Dendritic cell treated with granulocyte-macrophage colony-stimulating factor and Interleukin-4, amounts not matched to agents 40 ng/mL and 50 ng/mL, for 4 days (primary cell): ENCODE data around the gene TMEM59L.
"Not testable (repeated sequence)": the region's sequence is repeated elsewhere in the genome, so short reads cannot be mapped to it uniquely, and the experiment has no call there.

Source experiments
- H3K27ac Mint-ChIP-seq: one replicate; pipeline ENCODE4 v1.8.0; 2022; ENCODE audit warnings: mild to moderate bottlenecking, mixed read lengths
- H3K27me3 Mint-ChIP-seq: one replicate; pipeline ENCODE4 v1.8.0; 2022; ENCODE audit warnings: mild to moderate bottlenecking, mixed read lengths
- H3K36me3 Mint-ChIP-seq: one replicate; pipeline ENCODE4 v1.8.0; 2022; ENCODE audit warnings: low read depth, mixed read lengths
- H3K4me1 Mint-ChIP-seq: one replicate; pipeline ENCODE4 v1.8.0; 2022; ENCODE audit warnings: low read depth, mixed read lengths
- H3K4me3 Mint-ChIP-seq: one replicate; pipeline ENCODE4 v1.8.0; 2022; ENCODE audit warnings: mild to moderate bottlenecking, moderate library complexity, mixed read lengths
- H3K9me3 Mint-ChIP-seq: one replicate; pipeline ENCODE4 v1.8.0; 2022; ENCODE audit warnings: mixed read lengths
- intact Hi-C: fragments of 100-400 bp; cut with micrococcal nuclease; formaldehyde crosslinking; loops from one replicate; pipeline ENCODE4 v1.15.0; 2022

TMEM59L gene

GRCh38 chr19:18589380-18590272 is 23.0 kb upstream of the TMEM59L start:
- intact Hi-C loops: loop anchor here (2.0 to 10.0 kb wide), 5 partner anchors 17 to 258 kb away; partner anchors contain the start of gene ELL
- peaks cover 70% of the 10 kb centered on the region for H3K4me1 Mint-ChIP-seq
- H3K27ac Mint-ChIP-seq: peak overlapping the region; percentile 91
- peaks cover 44% of the 10 kb centered on the region for H3K36me3 Mint-ChIP-seq
- peak overlapping the region; percentile 88 for H3K4me3 Mint-ChIP-seq
- no peaks in the 10 kb centered on the region for H3K9me3 Mint-ChIP-seq
- peaks cover 2% of the 10 kb centered on the region for H3K27me3 Mint-ChIP-seq

DNA sequence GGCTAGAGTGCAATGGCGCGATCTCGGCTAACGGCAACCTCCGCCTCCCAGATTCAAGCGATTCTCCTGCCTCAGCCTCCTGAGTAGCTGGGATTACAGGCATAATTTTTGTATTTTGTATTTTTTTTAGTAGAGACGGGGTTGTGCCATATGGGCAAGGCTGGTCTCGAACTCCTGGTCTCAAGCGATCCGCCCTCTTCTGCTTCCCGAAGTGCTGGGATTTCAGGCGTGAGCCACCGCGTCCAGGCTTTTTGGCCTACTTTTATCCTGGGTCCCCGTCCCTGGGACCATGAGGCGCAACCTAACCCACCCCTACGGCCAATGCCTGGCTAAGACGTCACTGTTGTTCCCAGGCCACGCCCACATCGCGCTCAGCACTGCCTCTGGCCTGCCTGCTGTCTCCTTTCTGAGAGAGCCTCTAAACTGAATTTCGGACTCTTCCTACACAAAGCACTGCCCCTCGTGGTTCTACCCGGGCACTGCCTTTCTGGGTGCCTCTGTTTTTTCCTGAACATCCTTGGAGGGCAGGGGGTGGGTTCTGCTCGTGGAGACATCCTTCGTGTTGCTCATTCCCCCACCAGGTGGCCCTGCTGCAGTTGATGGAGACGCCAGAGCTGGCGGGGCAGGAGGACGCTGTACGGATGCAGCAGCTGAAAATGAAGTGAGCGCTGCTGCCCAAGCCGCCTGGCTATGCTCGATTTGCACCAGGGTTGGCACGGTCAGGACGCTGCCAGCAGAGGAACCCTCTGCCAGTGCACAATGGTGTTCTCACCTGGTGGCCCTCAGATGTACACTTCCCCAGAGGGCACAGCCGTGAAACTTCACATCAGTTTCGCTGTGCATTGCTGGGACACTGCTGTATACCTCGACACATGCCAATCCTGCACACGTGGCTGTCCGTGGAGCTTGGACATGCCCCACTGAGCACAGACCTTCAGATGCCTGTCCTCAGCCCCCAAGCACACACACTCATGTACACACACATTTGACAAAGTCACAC is 22.1 kb upstream of the TMEM59L start:
- peak overlapping the region; percentile 88 for H3K4me3 Mint-ChIP-seq
- intact Hi-C loops: loop anchor here (10.0 kb wide), 1 partner anchor 84 kb away; no protein-coding TSS in a partner anchor
- peak overlapping the region; percentile 91 for H3K27ac Mint-ChIP-seq
- peaks cover 73% of the 10 kb centered on the region for H3K4me1 Mint-ChIP-seq
- peaks cover 9% of the 10 kb centered on the region for H3K27me3 Mint-ChIP-seq
- no peaks in the 10 kb centered on the region for H3K9me3 Mint-ChIP-seq
- H3K36me3 Mint-ChIP-seq: peaks cover 44% of the 10 kb centered on the region

DNA sequence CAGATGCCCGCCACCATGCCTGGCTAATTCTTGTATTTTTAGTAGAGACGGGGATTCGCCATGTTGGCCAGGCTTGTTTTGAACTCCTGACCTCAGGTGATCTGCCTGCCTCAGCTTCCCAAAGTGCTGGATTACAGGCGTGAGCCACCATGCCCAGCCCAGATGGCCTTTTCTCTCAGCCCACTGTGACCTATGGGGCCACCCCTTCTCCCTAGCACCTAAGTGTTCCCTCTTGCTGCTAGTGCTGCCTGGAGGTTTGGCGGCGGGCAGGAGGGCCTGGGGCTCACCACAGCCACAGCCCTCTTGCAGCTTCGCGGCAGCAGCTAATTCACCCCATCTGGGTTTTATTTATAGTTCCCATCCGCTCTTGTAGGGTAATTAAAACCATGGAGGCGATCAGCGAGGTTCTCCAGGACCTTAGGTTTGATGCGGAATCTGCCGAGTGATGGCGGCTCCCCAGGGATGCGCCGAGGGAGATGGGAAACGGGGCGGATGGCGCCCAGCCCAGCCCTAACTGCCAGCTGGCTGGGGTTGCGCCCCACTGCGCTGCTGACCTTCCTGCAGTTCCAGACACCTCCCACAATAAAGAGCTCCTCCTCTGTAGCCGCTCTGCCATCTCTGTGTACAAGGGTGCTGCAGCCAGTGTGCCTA is 20.8 kb upstream of the TMEM59L start:
- peaks cover 72% of the 10 kb centered on the region for H3K4me1 Mint-ChIP-seq
- H3K4me3 Mint-ChIP-seq: no peak overlapping the region
- H3K27me3 Mint-ChIP-seq: peaks cover 19% of the 10 kb centered on the region
- H3K9me3 Mint-ChIP-seq: no peaks in the 10 kb centered on the region
- peaks cover 44% of the 10 kb centered on the region for H3K36me3 Mint-ChIP-seq
- intact Hi-C loops: loop anchor here (10.0 kb wide), 1 partner anchor 83 kb away; no protein-coding TSS in a partner anchor
- no peak overlapping the region for H3K27ac Mint-ChIP-seq

- intact Hi-C loops: loop anchor here (10.0 kb wide), 1 partner anchor 82 kb away; no protein-coding TSS in a partner anchor
- Mint-ChIP-seq H3K27me3 (peaks cover 22% of the 10 kb centered on the region), H3K36me3 (peaks cover 44% of the 10 kb centered on the region), H3K4me1 (peaks cover 68% of the 10 kb centered on the region)
- H3K4me3 Mint-ChIP-seq, H3K9me3 Mint-ChIP-seq, H3K27ac Mint-ChIP-seq: not testable (repeated sequence)
Observed at GRCh38 chr19:18592732-18593131, 19.9 kb upstream of the TMEM59L start.

DNA sequence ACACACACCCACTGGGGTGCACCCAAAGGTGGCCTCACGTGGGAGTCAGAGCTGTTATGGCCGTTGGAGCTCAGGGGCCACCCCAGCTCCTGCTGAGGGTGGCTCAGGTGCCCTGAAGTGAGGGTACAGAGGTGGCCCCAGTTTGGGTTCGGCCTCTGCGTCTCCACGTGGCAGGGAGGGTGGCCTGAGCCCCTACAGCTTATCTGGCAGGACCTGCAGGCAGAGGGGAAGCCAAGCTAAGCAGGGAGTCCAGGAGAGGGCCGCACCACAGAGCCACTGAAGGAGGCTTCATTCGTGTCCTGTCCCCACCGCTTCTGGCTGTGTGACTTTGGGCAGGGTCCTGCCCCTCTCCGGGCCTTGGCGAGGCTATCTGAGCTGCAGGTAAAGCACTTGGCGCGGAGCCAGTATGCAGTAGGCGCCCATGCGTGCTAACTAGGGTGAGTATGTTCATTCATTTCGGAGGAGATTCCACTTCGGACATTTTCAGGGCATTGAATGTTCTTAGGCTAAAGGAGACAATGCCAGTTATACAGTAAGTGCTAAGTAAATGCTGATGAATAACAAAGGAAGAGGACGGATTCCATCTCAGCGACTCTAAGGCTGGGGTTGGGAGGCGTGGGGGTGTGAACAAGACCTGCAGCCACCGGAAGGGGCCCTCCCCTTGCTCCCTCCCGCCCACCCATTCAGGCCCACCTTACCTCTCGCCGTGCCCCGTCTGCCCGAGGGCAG is 19.1 kb upstream of the TMEM59L start:
- no peaks in the 10 kb centered on the region for H3K9me3 Mint-ChIP-seq
- H3K27me3 Mint-ChIP-seq: peaks cover 30% of the 10 kb centered on the region
- no peak overlapping the region for H3K27ac Mint-ChIP-seq
- peaks cover 44% of the 10 kb centered on the region for H3K36me3 Mint-ChIP-seq
- H3K4me3 Mint-ChIP-seq: peak overlapping the region; percentile 22
- H3K4me1 Mint-ChIP-seq: peaks cover 62% of the 10 kb centered on the region
- intact Hi-C loops: loop anchor here (10.0 kb wide), 1 partner anchor 81 kb away; no protein-coding TSS in a partner anchor

GRCh38 chr19:18594096-18594823 is 18.4 kb upstream of the TMEM59L start:
- Mint-ChIP-seq H3K27ac (peak overlapping the region; percentile 70), H3K36me3 (peaks cover 41% of the 10 kb centered on the region), H3K9me3 (no peaks in the 10 kb centered on the region), H3K27me3 (peaks cover 37% of the 10 kb centered on the region), H3K4me1 (peaks cover 59% of the 10 kb centered on the region), H3K4me3 (peak overlapping the region; percentile 74)
- intact Hi-C loops: loop anchor here (10.0 kb wide), 1 partner anchor 81 kb away; no protein-coding TSS in a partner anchor

- H3K4me3 Mint-ChIP-seq: peak overlapping the region; percentile 74
- peak overlapping the region; percentile 70 for H3K27ac Mint-ChIP-seq
- H3K36me3 Mint-ChIP-seq: peaks cover 35% of the 10 kb centered on the region
- peaks cover 53% of the 10 kb centered on the region for H3K4me1 Mint-ChIP-seq
- H3K9me3 Mint-ChIP-seq: no peaks in the 10 kb centered on the region
- intact Hi-C loops: loop anchor here (10.0 kb wide), 1 partner anchor 80 kb away; no protein-coding TSS in a partner anchor
- H3K27me3 Mint-ChIP-seq: peaks cover 44% of the 10 kb centered on the region
Observed at GRCh38 chr19:18594824-18595373, 17.8 kb upstream of the TMEM59L start.

DNA sequence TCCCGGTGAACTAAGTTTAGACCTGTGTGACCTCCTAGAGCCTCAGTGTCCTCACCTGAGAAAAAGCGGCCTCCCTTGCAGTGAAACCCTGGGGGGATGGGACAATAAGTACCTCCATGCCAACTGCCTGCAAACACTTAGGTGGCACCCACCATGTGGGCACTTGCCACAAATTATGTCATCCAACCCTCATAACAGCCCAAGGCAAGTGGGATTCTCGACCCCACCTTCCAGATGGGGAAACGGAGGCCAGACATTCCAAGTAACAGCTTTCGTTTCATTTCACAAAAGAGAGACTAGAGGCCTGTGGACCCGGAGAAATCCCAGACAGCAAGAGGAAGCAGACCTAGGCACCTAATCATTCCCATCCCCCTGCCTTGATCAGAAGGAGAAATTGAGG is 17.2 kb upstream of the TMEM59L start:
- intact Hi-C loops: loop anchor here (10.0 kb wide), 1 partner anchor 79 kb away; no protein-coding TSS in a partner anchor
- Mint-ChIP-seq H3K9me3 (no peaks in the 10 kb centered on the region), H3K4me3 (no peak overlapping the region), H3K4me1 (peaks cover 47% of the 10 kb centered on the region), H3K27me3 (peaks cover 50% of the 10 kb centered on the region), H3K36me3 (peaks cover 29% of the 10 kb centered on the region), H3K27ac (no peak overlapping the region)

GRCh38 chr19:18596752-18597157 is 15.9 kb upstream of the TMEM59L start:
- Mint-ChIP-seq H3K27ac (no peak overlapping the region), H3K27me3 (peaks cover 62% of the 10 kb centered on the region), H3K9me3 (no peaks in the 10 kb centered on the region), H3K4me3 (peak overlapping the region; percentile 45), H3K4me1 (peaks cover 43% of the 10 kb centered on the region), H3K36me3 (peaks cover 16% of the 10 kb centered on the region)
- intact Hi-C loops: loop anchor here (10.0 kb wide), 1 partner anchor 78 kb away; no protein-coding TSS in a partner anchor

DNA sequence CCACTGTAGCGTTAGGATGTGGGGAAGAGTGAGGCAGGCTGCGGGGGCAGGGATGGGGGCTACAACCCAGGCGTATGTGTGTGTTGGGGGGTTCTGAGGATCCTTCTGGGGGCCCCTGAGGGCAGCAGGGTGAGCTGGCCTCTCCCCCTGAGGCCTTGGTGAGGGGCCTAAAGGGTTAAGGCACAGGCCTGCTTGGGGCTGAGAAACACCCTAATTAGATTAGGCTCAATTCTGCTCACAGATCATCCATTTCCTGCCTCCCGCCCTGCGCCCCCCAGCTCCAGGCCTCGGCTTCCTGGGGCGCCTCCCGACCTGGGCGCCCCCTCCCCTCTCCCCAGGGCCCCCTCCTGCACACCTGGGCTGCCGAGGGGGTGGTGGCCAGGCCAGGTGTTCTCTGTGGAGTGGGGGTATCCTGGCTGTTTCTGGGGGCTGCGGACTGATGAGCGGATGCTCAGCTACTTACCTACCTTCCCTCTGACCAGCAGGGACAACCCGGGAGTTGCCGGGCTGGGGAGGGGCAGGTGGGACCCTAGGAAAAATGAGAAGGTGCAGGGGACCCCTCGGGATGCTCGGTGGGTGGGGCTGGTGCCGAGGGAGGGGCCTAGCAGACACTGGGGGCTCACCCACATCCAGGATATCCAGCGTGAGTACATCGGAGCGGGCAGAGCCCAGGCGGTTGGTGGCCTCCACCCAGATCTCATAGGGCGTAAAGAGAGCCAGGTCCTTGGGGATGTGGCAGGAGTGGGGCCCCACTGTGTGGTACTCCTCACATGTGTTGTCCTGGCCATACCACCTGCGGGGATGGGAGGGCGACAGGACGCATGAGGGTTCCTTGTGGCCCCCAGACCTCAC is 14.6 kb upstream of the TMEM59L start:
- intact Hi-C loops: loop anchor here (10.0 kb wide), 1 partner anchor 77 kb away; no protein-coding TSS in a partner anchor
- no peak overlapping the region for H3K4me3 Mint-ChIP-seq
- no peak overlapping the region for H3K27ac Mint-ChIP-seq
- no peaks in the 10 kb centered on the region for H3K9me3 Mint-ChIP-seq
- peaks cover 40% of the 10 kb centered on the region for H3K4me1 Mint-ChIP-seq
- H3K27me3 Mint-ChIP-seq: peaks cover 74% of the 10 kb centered on the region
- peaks cover 3% of the 10 kb centered on the region for H3K36me3 Mint-ChIP-seq

DNA sequence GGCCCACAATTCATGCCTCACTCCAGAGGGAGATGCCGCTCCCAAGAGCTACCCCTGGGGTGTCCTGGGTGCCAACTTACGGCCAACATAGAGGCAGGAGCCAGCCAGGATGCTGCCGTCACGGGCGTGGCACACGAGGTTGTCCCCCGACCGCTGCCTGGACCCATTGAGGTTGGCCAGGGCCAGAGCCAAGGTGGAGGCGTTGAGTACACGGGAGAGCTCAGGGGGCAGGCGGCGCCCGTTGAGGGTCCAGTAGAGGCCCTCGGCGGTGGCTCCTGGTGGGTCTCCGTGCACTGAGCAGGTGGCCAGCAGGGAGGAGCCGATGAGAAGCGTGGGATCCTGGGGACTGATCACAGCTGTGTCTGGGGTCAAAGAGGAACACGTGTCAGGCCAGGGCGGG is 13.2 kb upstream of the TMEM59L start:
- Mint-ChIP-seq H3K27me3 (peaks cover 86% of the 10 kb centered on the region), H3K36me3 (no peaks in the 10 kb centered on the region), H3K4me1 (peaks cover 30% of the 10 kb centered on the region), H3K9me3 (no peaks in the 10 kb centered on the region), H3K27ac (no peak overlapping the region), H3K4me3 (no peak overlapping the region)
- intact Hi-C loops: loop anchor here (10.0 kb wide), 1 partner anchor 75 kb away; no protein-coding TSS in a partner anchor
